ENCODE measurements around the gene NAT14. TPM values are rescaled to one million over a fixed set of nuclear protein-coding genes. Genes with fewer than 3 reads are reported as not detected.

Gene NAT14
- total RNA-seq, 1 experiment from 2014 or later = 22.5 TPM

DNA sequence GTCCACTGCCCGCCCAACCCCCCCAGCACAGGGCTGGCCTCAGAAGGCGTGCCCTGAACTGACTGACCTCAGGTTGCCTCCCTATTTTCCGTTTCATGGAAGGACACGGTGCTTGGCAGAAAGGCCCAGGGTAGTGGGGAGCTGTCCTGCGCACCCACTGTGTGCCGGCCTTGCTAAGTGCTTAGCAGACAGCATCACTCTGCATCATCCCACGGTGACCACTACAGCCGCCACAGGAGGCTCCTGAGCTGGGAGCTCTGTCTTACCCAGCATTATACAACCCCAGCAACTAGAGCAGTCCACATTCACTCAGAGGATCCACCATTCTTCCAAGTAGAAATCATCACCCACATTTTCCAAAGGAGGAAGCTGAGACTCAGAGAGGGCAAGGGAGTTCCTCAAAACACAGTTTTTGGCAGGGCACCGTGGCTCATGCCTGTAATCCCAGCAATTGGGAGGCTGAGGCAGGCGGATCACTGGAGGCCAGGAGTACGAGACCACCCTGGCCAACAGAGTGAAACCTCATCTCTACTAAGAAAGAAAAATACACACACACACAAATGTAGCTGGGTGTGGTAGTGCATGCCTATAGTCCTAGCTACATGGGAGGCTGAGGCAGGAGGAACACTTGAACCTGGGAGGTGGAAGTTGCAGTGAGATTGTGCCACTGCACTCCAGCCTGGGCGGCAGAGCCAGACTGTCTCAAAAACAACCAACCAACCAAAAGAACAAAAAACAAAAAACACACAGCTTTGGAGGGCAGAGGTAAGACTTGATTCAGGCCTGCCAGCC lies 50.4 kb downstream of the NAT14 start:
- DNase-seq (ENCODE audit: low read depth) = no peak

- DNase-seq (ENCODE audit: low read depth) = no peak
These were observed 51.0 kb downstream of the NAT14 start for GRCh38 chr19:55535965-55536350.

- no peak for DNase-seq (ENCODE audit: low read depth)
These were observed 51.4 kb downstream of the NAT14 start for GRCh38 chr19:55536366-55536765.

Other genes with a start within 250 kb of the NAT14 start
- 26.5 and 38.0 TPM in 2 replicates for gene PPP6R1, start 226.2 kb upstream of the NAT14 start, total RNA-seq (2014; rRNA removed; shearing (Covaris generic))
- gene HSPBP1, start 205.1 kb upstream of the NAT14 start, total RNA-seq (2014; rRNA removed; shearing (Covaris generic)) = 104 and 113 TPM in 2 replicates
- 6.3 and 9.0 TPM in 2 replicates for gene BRSK1, start 201.2 kb upstream of the NAT14 start, total RNA-seq (2014; rRNA removed; shearing (Covaris generic))
- gene TMEM150B, start 159.8 kb upstream of the NAT14 start, total RNA-seq (2014; rRNA removed; shearing (Covaris generic)) = not detected in 2 replicates
- gene KMT5C, start 145.3 kb upstream of the NAT14 start, total RNA-seq (2014; rRNA removed; shearing (Covaris generic)) = 8.5 and 8.9 TPM in 2 replicates
- gene COX6B2, start 130.5 kb upstream of the NAT14 start, total RNA-seq (2014; rRNA removed; shearing (Covaris generic)) = not detected in 2 replicates
- gene GARIN5B, start 121.9 kb upstream of the NAT14 start, total RNA-seq (2014; rRNA removed; shearing (Covaris generic)) = not detected in 2 replicates
- 56.5 and 60.4 TPM in 2 replicates for gene IL11, start 114.7 kb upstream of the NAT14 start, total RNA-seq (2014; rRNA removed; shearing (Covaris generic))
- not detected in 2 replicates for gene TMEM190, start 108.4 kb upstream of the NAT14 start, total RNA-seq (2014; rRNA removed; shearing (Covaris generic))
- gene TMEM238, start 100.9 kb upstream of the NAT14 start, total RNA-seq (2014; rRNA removed; shearing (Covaris generic)) = 3.3 and 3.9 TPM in 2 replicates
- gene RPL28, start 99.3 kb upstream of the NAT14 start, total RNA-seq (2014; rRNA removed; shearing (Covaris generic)) = 633 and 816 TPM in 2 replicates
- 317 and 338 TPM in 2 replicates for gene UBE2S, start 77.4 kb upstream of the NAT14 start, total RNA-seq (2014; rRNA removed; shearing (Covaris generic))
- gene SHISA7, start 41.9 kb upstream of the NAT14 start, total RNA-seq (2014; rRNA removed; shearing (Covaris generic)) = not detected in 2 replicates
- gene ISOC2, start 23.5 kb upstream of the NAT14 start, total RNA-seq (2014; rRNA removed; shearing (Covaris generic)) = 134 and 140 TPM in 2 replicates
- not detected in 2 replicates for gene C19orf85, start 20.4 kb upstream of the NAT14 start, total RNA-seq (2014; rRNA removed; shearing (Covaris generic))
- gene ZNF628, start 8.6 kb upstream of the NAT14 start, total RNA-seq (2014; rRNA removed; shearing (Covaris generic)) = 1.7 and 3.4 TPM in 2 replicates
- gene SSC5D, start 3.2 kb downstream of the NAT14 start, total RNA-seq (2014; rRNA removed; shearing (Covaris generic)) = 1.4 and 2.2 TPM in 2 replicates
- not detected in 2 replicates for gene SBK2, start 51.9 kb downstream of the NAT14 start, total RNA-seq (2014; rRNA removed; shearing (Covaris generic))
- gene SBK3, start 60.4 kb downstream of the NAT14 start, total RNA-seq (2014; rRNA removed; shearing (Covaris generic)) = not detected in 2 replicates
- 8.8 and 9.8 TPM in 2 replicates for gene ZNF579, start 95.7 kb downstream of the NAT14 start, total RNA-seq (2014; rRNA removed; shearing (Covaris generic))
- 2.2 and 4.1 TPM in 2 replicates for gene FIZ1, start 114.3 kb downstream of the NAT14 start, total RNA-seq (2014; rRNA removed; shearing (Covaris generic))
- 6.1 and 8.7 TPM in 2 replicates for gene ZNF524, start 115.1 kb downstream of the NAT14 start, total RNA-seq (2014; rRNA removed; shearing (Covaris generic))
- gene ZNF865, start 120.5 kb downstream of the NAT14 start, total RNA-seq (2014; rRNA removed; shearing (Covaris generic)) = 0.15 and 0.80 TPM in 2 replicates
- 5.8 and 6.1 TPM in 2 replicates for gene ZNF784, start 139.4 kb downstream of the NAT14 start, total RNA-seq (2014; rRNA removed; shearing (Covaris generic))
- 1.8 and 2.4 TPM in 2 replicates for gene ZNF580, start 155.8 kb downstream of the NAT14 start, total RNA-seq (2014; rRNA removed; shearing (Covaris generic))
- gene ZNF581, start 158.5 kb downstream of the NAT14 start, total RNA-seq (2014; rRNA removed; shearing (Covaris generic)) = 10.1 and 15.9 TPM in 2 replicates
- 8.2 and 8.6 TPM in 2 replicates for gene CCDC106, start 163.0 kb downstream of the NAT14 start, total RNA-seq (2014; rRNA removed; shearing (Covaris generic))
- 218 and 267 TPM in 2 replicates for gene U2AF2, start 169.8 kb downstream of the NAT14 start, total RNA-seq (2014; rRNA removed; shearing (Covaris generic))
- 25.3 and 26.6 TPM in 2 replicates for gene EPN1, start 190.0 kb downstream of the NAT14 start, total RNA-seq (2014; rRNA removed; shearing (Covaris generic))